ENCODE measurements around the gene UBN1.
A peak's percentile ranks its signal among the peaks of the same experiment; 100 is the strongest.

The UBN1 gene

DNA sequence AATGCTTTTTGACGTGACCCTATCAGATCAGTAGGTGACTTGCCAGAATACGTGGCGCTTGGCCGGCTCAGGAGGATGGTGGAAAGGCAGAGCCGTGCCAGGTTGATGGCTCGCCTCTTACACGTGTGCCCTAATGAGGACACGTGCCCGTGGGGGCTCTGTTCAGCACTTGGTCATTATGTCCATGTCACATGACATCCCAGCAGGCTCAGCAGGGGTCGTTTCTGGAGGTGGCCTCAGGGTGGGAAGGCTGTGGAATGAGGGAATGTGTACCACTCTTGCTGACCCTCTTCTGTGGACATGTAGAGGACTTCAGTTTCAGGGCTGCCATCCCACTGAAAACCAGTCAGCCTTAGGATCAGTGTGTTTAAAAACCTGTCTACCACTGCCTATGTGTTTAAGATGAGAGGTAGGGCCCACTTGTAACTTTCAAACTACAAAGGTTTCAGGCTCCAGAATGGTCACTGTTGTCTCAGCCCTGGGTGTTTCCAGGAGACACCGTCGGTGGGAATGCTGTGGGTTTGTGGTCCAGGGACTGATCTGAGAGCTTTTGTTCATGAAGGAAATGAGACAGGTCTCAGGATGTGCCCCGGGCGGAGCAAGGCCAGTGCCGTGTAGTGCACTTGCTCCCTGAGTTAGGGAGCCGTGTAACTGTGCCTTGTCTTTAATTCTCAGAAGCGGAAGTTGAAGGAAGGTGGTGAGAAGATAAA is 12.1 kb downstream of the UBN1 start:
- peak; percentile 12 for DNase-seq (ENCODE audit: low spot score)

GRCh38 chr16:4859900-4860255 is 12.6 kb downstream of the UBN1 start:
- DNase-seq (ENCODE audit: low spot score), result peak; percentile 48

More for the DNA sequence above, 12.1 kb downstream of the UBN1 start:
- FAIRE-seq, result no peak

DNA sequence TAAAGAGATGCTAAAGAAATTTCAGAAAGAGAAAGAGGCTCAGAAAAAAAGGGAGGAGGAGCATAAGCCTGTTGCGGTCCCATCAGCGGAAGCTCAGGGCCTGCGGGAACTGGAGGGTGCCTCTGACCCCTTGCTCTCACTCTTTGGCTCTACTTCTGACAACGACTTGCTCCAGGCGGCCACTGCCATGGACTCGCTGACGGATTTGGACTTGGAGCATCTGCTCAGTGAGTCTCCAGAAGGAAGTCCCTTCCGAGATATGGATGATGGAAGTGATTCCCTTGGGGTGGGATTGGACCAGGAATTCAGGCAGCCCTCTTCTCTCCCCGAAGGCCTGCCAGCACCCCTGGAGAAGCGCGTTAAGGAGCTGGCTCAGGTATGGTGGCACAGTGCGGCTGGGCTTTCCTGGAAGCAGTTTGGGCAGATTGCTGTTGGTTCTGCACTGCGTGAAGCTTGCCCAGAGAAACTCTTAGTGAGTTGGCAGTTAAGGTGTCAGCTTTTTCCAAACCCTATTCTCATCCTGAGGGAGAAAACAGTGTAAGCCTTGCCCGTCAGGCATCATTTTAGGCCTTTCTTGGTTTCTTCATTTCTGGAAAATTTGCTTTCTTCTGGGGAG is 13.6 kb downstream of the UBN1 start:
- FAIRE-seq, result no peak
- DNase-seq (ENCODE audit: low spot score), result no peak

More at GRCh38 chr16:4859900-4860255, 12.6 kb downstream of the UBN1 start:
- no peak for FAIRE-seq

- FAIRE-seq, result no peak
- DNase-seq (ENCODE audit: low spot score), result no peak
These were observed 15.4 kb downstream of the UBN1 start for GRCh38 chr16:4862639-4863038.

DNA sequence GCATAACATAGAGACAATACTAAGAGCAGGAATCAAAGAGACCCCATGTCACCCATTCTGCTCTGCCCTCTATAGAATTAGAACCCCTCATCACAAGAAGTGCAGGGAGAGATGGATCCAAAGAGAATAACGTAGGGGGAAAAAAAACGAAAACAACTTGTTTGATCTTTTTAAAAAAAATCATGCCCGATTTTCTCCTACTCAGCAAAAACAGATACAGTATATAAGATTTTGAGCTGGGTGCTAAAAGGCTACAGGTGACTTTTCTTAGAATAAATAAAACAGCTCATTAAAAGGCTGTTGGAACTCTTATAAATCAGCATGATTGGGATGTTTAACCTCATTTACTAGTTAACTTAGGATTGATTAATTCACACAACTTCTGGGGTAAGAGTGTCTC is 17.4 kb downstream of the UBN1 start:
- FAIRE-seq, result no peak
- no peak for DNase-seq (ENCODE audit: low spot score)

DNA sequence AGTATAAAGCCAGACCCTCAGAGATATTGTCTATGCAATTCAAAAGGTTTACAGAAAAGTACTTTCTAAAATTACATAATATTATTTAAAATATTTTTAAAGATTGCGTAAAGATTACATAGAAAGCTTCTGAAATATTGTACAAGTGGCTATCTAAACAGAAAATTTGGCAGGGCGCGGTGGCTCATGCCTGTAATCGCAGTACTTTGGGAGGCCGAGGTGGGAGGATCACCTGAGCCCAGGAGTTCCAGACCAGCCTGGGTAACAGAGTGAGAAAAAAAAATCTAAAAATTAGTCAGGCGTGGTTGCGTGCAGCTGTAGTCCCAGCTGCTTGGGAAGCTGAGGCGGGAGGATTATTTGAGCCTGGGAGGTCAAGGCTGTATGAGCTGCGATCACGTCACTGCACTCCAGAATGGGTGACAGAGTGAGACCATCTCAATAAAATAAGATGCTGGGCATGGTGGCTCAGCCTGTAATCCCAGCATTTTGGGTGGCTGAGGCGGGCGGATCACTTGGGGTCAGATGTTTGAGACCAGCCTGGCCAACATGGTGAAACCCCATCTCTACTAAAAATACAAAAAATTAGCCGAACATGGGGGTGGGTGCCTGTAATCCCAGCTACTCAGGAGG is 18.1 kb downstream of the UBN1 start:
- FAIRE-seq (no peak), DNase-seq (ENCODE audit: low spot score) (no peak)

GRCh38 chr16:4866586-4866985 is 19.3 kb downstream of the UBN1 start:
- FAIRE-seq, result no peak
- no peak for DNase-seq (ENCODE audit: low spot score)

- peak; percentile 79 for FAIRE-seq
- DNase-seq (ENCODE audit: low spot score), result no peak
These were observed 20.7 kb downstream of the UBN1 start for GRCh38 chr16:4868026-4868425.

- FAIRE-seq, result no peak
These were observed 21.3 kb downstream of the UBN1 start for GRCh38 chr16:4868535-4868934.

DNA sequence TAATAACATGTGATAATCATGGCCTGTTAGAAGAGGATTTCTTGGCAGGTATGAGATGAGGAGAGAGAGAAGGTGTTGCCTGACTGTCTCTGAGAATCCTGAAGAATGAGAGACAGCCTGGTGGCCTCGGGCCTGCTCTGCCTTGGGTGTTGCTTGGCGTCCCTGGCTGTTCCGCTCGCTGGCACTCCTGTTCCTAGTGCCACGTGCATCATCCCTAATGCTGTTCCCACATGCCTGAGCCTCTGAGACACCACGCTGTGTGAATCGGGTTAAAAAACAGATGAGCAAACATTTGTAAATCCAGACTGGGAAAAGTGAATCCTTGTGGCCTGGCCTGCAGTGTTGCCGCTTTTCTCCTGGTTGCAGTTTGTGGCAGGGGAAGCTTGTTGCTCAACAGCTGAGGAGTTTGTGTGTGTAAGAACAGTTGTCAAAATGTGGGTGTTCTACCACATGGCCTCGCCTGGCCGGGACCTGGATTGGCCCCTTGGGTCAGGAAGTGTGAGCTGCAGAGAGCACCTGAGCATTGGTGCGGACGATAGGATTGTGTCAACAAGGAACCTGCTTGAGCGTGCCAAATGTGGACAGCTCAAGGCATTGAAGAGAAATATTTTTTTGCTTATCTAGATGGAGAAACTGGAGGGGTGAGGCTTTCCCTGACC is 22.0 kb downstream of the UBN1 start:
- no peak for FAIRE-seq
- no peak for DNase-seq (ENCODE audit: low spot score)

More at GRCh38 chr16:4868535-4868934, 21.3 kb downstream of the UBN1 start:
- DNase-seq (ENCODE audit: low spot score), result no peak

- no peak for FAIRE-seq
- DNase-seq (ENCODE audit: low spot score), result no peak
These were observed 22.9 kb downstream of the UBN1 start for GRCh38 chr16:4870138-4870671.

- DNase-seq (ENCODE audit: low spot score), result no peak
- no peak for FAIRE-seq
These were observed 23.8 kb downstream of the UBN1 start for GRCh38 chr16:4871071-4871470.

- no peak for FAIRE-seq
- no peak for DNase-seq (ENCODE audit: low spot score)
These were observed 25.8 kb downstream of the UBN1 start for GRCh38 chr16:4873091-4873490.

DNA sequence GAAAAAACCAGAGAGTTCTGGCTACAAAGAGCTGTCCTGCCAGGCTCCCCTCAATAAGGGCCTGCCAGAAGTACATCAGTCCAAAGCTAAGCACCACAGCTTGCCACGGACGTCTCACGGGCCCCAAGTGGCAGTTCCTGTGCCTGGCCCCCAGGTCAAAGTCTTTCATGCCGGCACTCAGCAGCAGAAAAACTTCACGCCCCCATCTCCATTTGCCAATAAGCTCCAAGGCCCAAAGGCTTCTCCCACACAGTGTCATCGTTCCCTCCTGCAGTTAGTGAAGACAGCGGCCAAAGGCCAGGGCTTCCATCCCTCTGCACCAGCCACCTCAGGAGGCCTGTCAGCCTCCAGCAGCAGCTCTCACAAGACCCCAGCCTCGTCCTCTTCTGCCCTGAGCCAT is 27.4 kb downstream of the UBN1 start:
- DNase-seq (ENCODE audit: low spot score), result no peak
- no peak for FAIRE-seq

DNA sequence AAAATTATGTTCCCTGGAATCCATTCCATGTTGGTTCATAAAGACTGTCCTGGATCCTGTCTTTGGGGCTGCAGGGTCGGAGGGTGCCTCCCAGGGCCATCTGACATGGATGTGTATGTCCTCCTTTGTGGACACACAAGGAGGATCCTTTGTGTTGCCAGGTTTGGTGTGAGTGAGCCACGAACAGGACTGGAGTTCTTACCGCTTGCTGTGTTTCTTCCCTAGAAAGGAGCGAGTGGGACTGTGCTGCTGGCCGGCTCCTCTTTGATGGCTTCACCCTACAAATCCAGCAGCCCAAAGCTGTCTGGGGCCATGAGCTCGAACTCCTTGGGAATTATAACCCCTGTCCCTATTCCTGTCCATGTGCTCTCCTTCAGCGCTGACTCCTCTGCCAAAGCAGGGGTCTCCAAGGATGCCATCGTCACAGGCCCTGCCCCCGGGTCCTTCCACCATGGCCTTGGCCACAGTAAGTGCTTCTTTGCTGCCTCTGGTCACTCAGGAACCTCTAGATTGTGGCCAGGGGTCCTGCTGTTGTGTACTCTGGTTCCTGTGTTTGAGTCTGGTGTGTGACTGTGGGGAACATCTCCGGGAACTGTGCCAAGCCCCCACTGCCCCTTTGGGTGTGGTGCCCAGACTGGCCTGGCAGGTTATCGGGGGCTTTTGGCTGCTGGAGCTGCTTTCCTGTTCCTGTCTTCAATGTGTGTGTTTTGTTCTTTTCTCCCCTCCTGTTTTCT is 29.5 kb downstream of the UBN1 start:
- FAIRE-seq (no peak), DNase-seq (ENCODE audit: low spot score) (no peak)

DNA sequence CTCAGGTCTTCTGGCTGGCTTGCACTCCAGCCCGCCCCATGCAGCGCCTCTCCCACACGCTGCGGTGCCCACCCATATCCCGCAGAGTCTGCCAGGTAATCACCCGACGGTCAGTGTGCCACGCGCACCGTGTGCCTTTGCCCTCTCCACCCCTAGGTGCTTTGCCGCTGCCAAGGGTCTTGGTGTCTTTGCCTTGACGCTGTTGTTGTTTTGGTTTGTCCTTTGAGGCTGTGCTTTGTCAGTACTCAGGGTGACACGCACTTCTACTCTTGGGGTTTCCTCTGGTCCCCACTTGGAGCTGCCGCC is 30.1 kb downstream of the UBN1 start:
- no peak for FAIRE-seq

DNA sequence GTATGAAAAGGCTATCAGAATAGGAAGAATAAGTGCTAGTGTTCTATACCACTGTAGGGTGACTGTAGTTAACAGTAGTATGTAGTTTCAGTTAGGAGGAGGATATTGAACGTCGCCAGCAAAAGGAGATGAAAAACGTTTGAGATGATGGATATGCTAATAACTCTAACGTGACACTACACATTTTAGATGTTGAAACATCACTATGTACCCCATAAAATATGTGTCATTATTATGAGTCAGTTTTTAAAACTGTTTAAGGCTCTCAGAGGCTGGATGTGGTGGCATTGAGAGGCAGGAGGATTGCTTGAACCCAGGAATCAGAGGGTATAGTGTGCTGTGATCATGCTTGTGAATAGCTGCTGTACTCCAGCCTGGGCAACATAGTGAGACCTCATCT is 31.8 kb downstream of the UBN1 start:
- no peak for FAIRE-seq
- no peak for DNase-seq (ENCODE audit: low spot score)

More for the DNA sequence above, 30.1 kb downstream of the UBN1 start:
- no peak for DNase-seq (ENCODE audit: low spot score)

DNA sequence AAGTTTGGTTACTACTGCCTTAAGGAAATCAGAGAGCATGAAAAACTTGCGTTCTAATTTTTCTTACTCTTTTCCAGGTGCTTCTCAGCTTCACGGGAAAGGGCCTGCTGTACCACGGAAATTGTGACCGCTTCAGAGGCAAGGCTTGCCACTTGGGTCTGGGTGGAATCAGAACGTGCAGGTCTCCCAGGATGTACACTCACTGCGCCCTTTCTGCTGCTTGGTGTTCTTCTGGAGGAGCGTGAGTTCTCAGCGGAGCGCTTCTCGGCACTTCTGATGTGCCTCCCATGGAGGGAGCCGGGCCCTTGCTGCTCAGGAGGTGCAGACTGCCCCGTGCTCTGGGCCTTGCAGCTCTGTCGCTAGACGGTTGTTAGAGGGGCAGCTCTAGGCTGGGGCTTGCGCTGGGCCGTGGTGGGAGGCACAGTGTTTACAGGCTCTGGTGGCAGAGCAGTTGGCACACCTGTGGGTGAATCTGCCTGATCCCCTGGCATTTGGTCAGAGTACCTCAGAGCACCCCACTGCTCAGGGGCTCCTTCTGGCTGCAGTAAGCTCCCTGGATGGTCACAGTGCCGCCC is 32.8 kb downstream of the UBN1 start:
- no peak for DNase-seq (ENCODE audit: low spot score)
- FAIRE-seq, result no peak

DNA sequence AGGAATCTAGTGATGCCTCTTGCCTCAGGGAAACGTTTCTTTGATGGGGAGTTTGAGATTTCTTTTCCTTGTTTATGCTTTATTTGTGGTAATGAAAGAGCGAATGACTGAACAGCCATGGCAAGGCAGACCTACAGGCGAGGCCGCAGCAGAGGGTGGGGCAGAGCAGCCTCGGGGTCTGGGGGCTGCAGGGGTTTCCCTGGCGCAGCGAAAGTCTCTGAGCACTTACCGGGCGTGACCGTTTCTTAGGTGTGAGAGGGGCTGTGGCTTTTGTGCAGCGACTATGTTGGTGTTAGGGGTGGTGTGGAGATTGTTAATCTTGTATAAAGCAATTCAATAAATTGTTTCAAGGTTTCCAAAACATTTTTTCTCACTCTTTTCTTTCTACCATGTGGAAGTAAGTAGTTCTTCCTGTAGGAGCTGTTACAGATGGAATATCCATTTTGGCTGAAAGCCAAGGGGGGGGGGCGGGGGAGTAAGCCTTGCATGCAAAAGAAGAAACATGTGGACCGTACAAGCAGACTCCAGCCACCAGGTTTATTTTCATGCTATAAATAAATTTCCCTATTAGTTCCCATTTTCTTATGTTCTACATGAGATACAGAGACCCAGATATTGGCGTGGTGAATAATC is 34.8 kb downstream of the UBN1 start:
- DNase-seq (ENCODE audit: low spot score) (no peak), FAIRE-seq (no peak)

GRCh38 chr16:4882633-4883285 is 35.5 kb downstream of the UBN1 start:
- DNase-seq (ENCODE audit: low spot score) (peak; percentile 98), FAIRE-seq (peak; percentile 98)
